Measurements from ENCODE around the gene KCNMA1.
"Not testable (repeated sequence)": the region's sequence is repeated elsewhere in the genome, so short reads cannot be mapped to it uniquely, and the experiment has no call there.

KCNMA1 gene

GRCh38 chr10:77637532-77638320 is at the start of gene KCNMA1:
Gene KCNMA1 (minus strand): TSS chr10:77637808.
- DNase-seq: no peak

GRCh38 chr10:77686650-77687417 is 49.2 kb upstream of the KCNMA1 start:
- DNase-seq: peak; percentile 48

- no peak for DNase-seq
Measured at GRCh38 chr10:77686096-77686495, 48.5 kb upstream of the KCNMA1 start.

- DNase-seq: no peak
Measured at GRCh38 chr10:77685432-77685831, 47.8 kb upstream of the KCNMA1 start.

GRCh38 chr10:77683088-77683432 is 45.5 kb upstream of the KCNMA1 start:
- DNase-seq: not testable (repeated sequence)

- DNase-seq: no peak
Measured at GRCh38 chr10:77682393-77683087, 44.9 kb upstream of the KCNMA1 start.

GRCh38 chr10:77681839-77682238 is 44.2 kb upstream of the KCNMA1 start:
- no peak for DNase-seq

- no peak for DNase-seq
Measured at GRCh38 chr10:77680811-77681210, 43.2 kb upstream of the KCNMA1 start.

GRCh38 chr10:77680065-77680464 is 42.5 kb upstream of the KCNMA1 start:
- no peak for DNase-seq

GRCh38 chr10:77679217-77679616 is 41.6 kb upstream of the KCNMA1 start:
- DNase-seq: no peak

GRCh38 chr10:77678146-77678545 is 40.5 kb upstream of the KCNMA1 start:
- no peak for DNase-seq

- no peak for DNase-seq
Measured at GRCh38 chr10:77675347-77675746, 37.7 kb upstream of the KCNMA1 start.

- no peak for DNase-seq
Measured at GRCh38 chr10:77673515-77674140, 36.0 kb upstream of the KCNMA1 start.

- no peak for DNase-seq
Measured at GRCh38 chr10:77673101-77673500, 35.5 kb upstream of the KCNMA1 start.

GRCh38 chr10:77671594-77672252 is 34.1 kb upstream of the KCNMA1 start:
- no peak for DNase-seq

- no peak for DNase-seq
Measured at GRCh38 chr10:77670817-77671443, 33.3 kb upstream of the KCNMA1 start.

GRCh38 chr10:77669892-77670291 is 32.3 kb upstream of the KCNMA1 start:
- DNase-seq: no peak

- no peak for DNase-seq
Measured at GRCh38 chr10:77667426-77668324, 30.1 kb upstream of the KCNMA1 start.

- no peak for DNase-seq
Measured at GRCh38 chr10:77666821-77667220, 29.2 kb upstream of the KCNMA1 start.

GRCh38 chr10:77664696-77665095 is 27.1 kb upstream of the KCNMA1 start:
- DNase-seq: no peak

- DNase-seq: no peak
Measured at GRCh38 chr10:77664008-77664407, 26.4 kb upstream of the KCNMA1 start.
